H9 (cell line): ENCODE results near the gene ZNF283. TPM values are rescaled to one million over a fixed set of nuclear protein-coding genes. Genes with fewer than 3 reads are reported as not detected.
A peak's percentile ranks its signal among the peaks of the same experiment; 100 is the strongest.

ENCODE experiments used
- DNase-seq: peaks from one replicate; pipeline ENCODE4 v3.0.0-alpha.2; 2017
- H2AFZ ChIP-seq: one replicate; pipeline ENCODE4 v1.6.1; 2013; ENCODE audit warnings: mild to moderate bottlenecking, low read length, control low read depth, moderate library complexity
- H2AK5ac ChIP-seq: 2 replicates; pipeline ENCODE4 v1.6.1; 2013; ENCODE audit warnings: low read length, control low read depth, mixed read lengths; ENCODE audit not compliant: insufficient read length
- H2BK120ac ChIP-seq: one replicate; pipeline ENCODE4 v1.6.1; 2013; ENCODE audit warnings: low read depth, mild to moderate bottlenecking, low read length, control low read depth, inconsistent platforms; ENCODE audit not compliant: poor library complexity, severe bottlenecking
- H2BK12ac ChIP-seq: 2 replicates; pipeline ENCODE4 v1.6.1; 2013; ENCODE audit warnings: low read length, control low read depth, mixed read lengths, low read depth; ENCODE audit not compliant: insufficient read length
- H2BK15ac ChIP-seq: 2 replicates; pipeline ENCODE4 v1.6.1; 2013; ENCODE audit warnings: low read depth, low read length, control low read depth
- H2BK20ac ChIP-seq: one replicate; pipeline ENCODE4 v1.6.1; 2013; ENCODE audit warnings: low read depth, mild to moderate bottlenecking, low read length, control low read depth, inconsistent platforms; ENCODE audit not compliant: poor library complexity, severe bottlenecking
- H2BK5ac ChIP-seq: 2 replicates; pipeline ENCODE4 v1.6.1; 2013; ENCODE audit warnings: low read length, control low read depth, mixed read lengths; ENCODE audit not compliant: insufficient read length
- H3K14ac ChIP-seq: 2 replicates; pipeline ENCODE4 v1.6.1; 2013; ENCODE audit warnings: low read length, control low read depth; ENCODE audit not compliant: insufficient read depth
- H3K18ac ChIP-seq: 2 replicates; pipeline ENCODE4 v1.6.1; 2013; ENCODE audit warnings: low read depth, mild to moderate bottlenecking, mixed read lengths, low read length, control low read depth; ENCODE audit not compliant: insufficient read length
- H3K23ac ChIP-seq: 2 replicates; pipeline ENCODE4 v1.6.1; 2013; ENCODE audit warnings: low read length, control low read depth, mixed read lengths, low read depth; ENCODE audit not compliant: insufficient read length
- H3K23me2 ChIP-seq: 2 replicates; pipeline ENCODE4 v1.6.1; 2013; ENCODE audit warnings: low read depth, mild to moderate bottlenecking, mixed read lengths, low read length, control low read depth; ENCODE audit not compliant: insufficient read length, poor library complexity, severe bottlenecking
- H3K27ac ChIP-seq: 2 replicates; pipeline ENCODE4 v1.5.1; 2013; ENCODE audit warnings: low read length, control low read depth, mixed read lengths, low read depth; ENCODE audit not compliant: insufficient read length
- H3K27me3 ChIP-seq: 2 replicates; pipeline ENCODE4 v1.6.1; 2013; ENCODE audit warnings: low read length, control low read depth, inconsistent platforms; ENCODE audit not compliant: insufficient read depth
- H3K4ac ChIP-seq: 2 replicates; pipeline ENCODE4 v1.6.1; 2013; ENCODE audit warnings: low read depth, mild to moderate bottlenecking, control low read depth, inconsistent platforms, low read length, moderate library complexity
- H3K4me1 ChIP-seq: 2 replicates; pipeline ENCODE4 v1.6.1; 2013; ENCODE audit warnings: low read length, control low read depth, inconsistent platforms; ENCODE audit not compliant: insufficient read depth
- H3K4me2 ChIP-seq: 2 replicates; pipeline ENCODE4 v1.6.1; 2013; ENCODE audit warnings: low read length, control low read depth, mixed read lengths; ENCODE audit not compliant: insufficient read length, insufficient read depth
- H3K56ac ChIP-seq: 2 replicates; pipeline ENCODE4 v1.6.1; 2013; ENCODE audit warnings: low read depth, mild to moderate bottlenecking, mixed read lengths, low read length, control low read depth; ENCODE audit not compliant: insufficient read length
- H3K79me1 ChIP-seq: 2 replicates; pipeline ENCODE4 v1.6.1; 2013; ENCODE audit warnings: low read depth, mild to moderate bottlenecking, moderate library complexity, low read length, control low read depth, inconsistent platforms; ENCODE audit not compliant: insufficient read depth, poor library complexity, severe bottlenecking
- H3K79me2 ChIP-seq: 2 replicates; pipeline ENCODE4 v1.6.1; 2013; ENCODE audit warnings: low read length, control low read depth, inconsistent platforms; ENCODE audit not compliant: insufficient read depth
- H3K9ac ChIP-seq: 2 replicates; pipeline ENCODE4 v1.6.1; 2013; ENCODE audit warnings: low read length, control low read depth, mixed read lengths; ENCODE audit not compliant: insufficient read length; ENCODE audit errors: extremely low read depth
- H3K9me3 ChIP-seq: one replicate; pipeline ENCODE4 v1.6.1; 2013; ENCODE audit warnings: low read depth, low read length, inconsistent platforms; ENCODE audit not compliant: control insufficient read depth
- H3T11ph ChIP-seq: one replicate; pipeline ENCODE4 v1.6.1; 2013; ENCODE audit warnings: mild to moderate bottlenecking, low read length, control low read depth, inconsistent platforms
- H4K20me1 ChIP-seq: one replicate; pipeline ENCODE4 v1.6.1; 2013; ENCODE audit not compliant: control insufficient read depth, insufficient read length, insufficient read depth
- H4K5ac ChIP-seq: 2 replicates; pipeline ENCODE4 v1.6.1; 2013; ENCODE audit warnings: low read depth, mild to moderate bottlenecking, mixed read lengths, low read length, control low read depth; ENCODE audit not compliant: insufficient read length
- H4K8ac ChIP-seq: replicated peaks from 2 replicates; pipeline ENCODE4 v1.6.1; 2013; ENCODE audit warnings: low read length, control low read depth, mixed read lengths, low read depth; ENCODE audit not compliant: insufficient read length
- H4K91ac ChIP-seq: 2 replicates; pipeline ENCODE4 v1.6.1; 2013; ENCODE audit warnings: low read depth, mild to moderate bottlenecking, moderate library complexity, mixed read lengths, low read length, control low read depth; ENCODE audit not compliant: insufficient read length
- H3K27ac Mint-ChIP-seq, 3 experiments: 2 replicates in 2 of 3; 3 replicates in 1 of 3; pipeline ENCODE4 v1.8.0; 2020 to 2021; ENCODE audit warnings: mixed read lengths in 3 of 3, mild to moderate bottlenecking in 1 of 3, moderate library complexity in 1 of 3
- H3K27me3 Mint-ChIP-seq: 2 replicates; pipeline ENCODE4 v1.8.0; 2021; ENCODE audit warnings: low read depth, mild to moderate bottlenecking, moderate library complexity, mixed read lengths
- H3K36me3 Mint-ChIP-seq, 3 experiments: 2 replicates in 2 of 3; 3 replicates in 1 of 3; pipeline ENCODE4 v1.8.0; 2020 to 2021; ENCODE audit warnings: low read depth in 3 of 3, mixed read lengths in 3 of 3; ENCODE audit not compliant: insufficient read depth in 1 of 3
- H3K4me1 Mint-ChIP-seq, 2 experiments: 2 replicates each; pipeline ENCODE4 v1.8.0; 2020; ENCODE audit warnings: mixed read lengths in 2 of 2
- H3K4me3 Mint-ChIP-seq, 2 experiments: 2 replicates in 1 of 2; 3 replicates in 1 of 2; pipeline ENCODE4 v1.8.0; 2020 to 2021; ENCODE audit warnings: mild to moderate bottlenecking in 2 of 2, mixed read lengths in 2 of 2, moderate library complexity in 1 of 2
- H3K9me3 Mint-ChIP-seq, 2 experiments: 2 replicates in 1 of 2; 3 replicates in 1 of 2; pipeline ENCODE4 v1.8.0; 2020; ENCODE audit warnings: mild to moderate bottlenecking in 2 of 2, mixed read lengths in 2 of 2, moderate library complexity in 1 of 2
- WGBS: extraction: QIAGEN DNeasy Blood & Tissue Kit; methylation state at CpG from one replicate; pipeline ENCODE4 v1.1.7; 2013; ENCODE audit warnings: missing lambda C conversion rate, low lambda C conversion rate, mixed read lengths; ENCODE audit not compliant: insufficient read length; ENCODE audit errors: extremely low coverage; 5-methylcytosine and 5-hydroxymethylcytosine counted together
- total RNA-seq: library from RNA; stranded (reverse); gene quantifications from 2 replicates; pipeline ENCODE4 v1.2.1, GENCODE V29; 2021
- TF ChIP-seq, protein P1 (sequence below): fragments of 200-600 bp; sonication (generic); conservative IDR thresholded peaks from 3 replicates; pipeline ENCODE4 v1.8.0; 2021; ENCODE audit warnings: antibody characterized with exemption, mild to moderate bottlenecking

Gene ZNF283
- total RNA-seq, 1 experiment from 2014 or later: 10.4 TPM

DNA sequence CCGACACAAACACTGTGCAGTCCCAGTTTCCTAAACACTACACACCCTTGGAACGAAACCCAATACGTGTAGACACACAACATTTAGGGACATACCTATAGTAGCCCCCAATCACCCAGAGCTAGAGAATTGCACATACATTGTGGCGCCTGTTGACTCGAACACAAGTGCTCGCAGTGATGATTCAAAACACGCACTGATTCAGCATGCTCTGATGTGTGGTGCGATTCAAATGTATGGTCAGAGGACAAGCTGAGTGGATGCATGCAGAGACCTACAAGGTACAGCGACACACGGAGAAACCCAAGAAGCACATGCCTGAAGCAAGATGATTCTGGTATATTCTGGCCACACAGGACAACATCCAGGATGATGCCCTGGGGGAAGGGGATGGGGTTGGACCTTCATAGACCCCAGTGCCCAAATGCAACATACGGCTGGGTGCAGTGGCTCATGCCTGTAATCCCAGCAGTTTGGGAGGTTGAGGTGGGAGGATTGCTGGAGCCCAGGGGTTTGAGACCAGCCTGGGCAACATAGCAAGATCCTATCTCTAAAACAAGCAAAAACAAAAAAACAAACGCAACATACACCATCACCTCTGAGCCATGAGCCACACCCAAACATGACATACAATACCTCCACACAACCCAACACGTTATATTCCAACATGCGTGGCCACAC lies 45.4 kb upstream of the ZNF283 start:
- H3K79me1 ChIP-seq: no peaks in the 10 kb centered on the region
- no peaks in the 10 kb centered on the region for H3K9me3 ChIP-seq
- Mint-ChIP-seq H3K36me3 (no peaks in the 10 kb centered on the region; a peak in 1 of 7 replicates), H3K4me1 (peaks cover 28 to 37% of the 10 kb centered on the region in 2 experiments), H3K4me3 (peak overlapping the region in 1 of 2 experiments; percentile 15; a peak in 2 of 5 replicates), H3K9me3 (no peaks in the 10 kb centered on the region; a peak in 1 of 5 replicates), H3K27me3 (peaks cover 25% of the 10 kb centered on the region), H3K27ac (no peak overlapping the region)
- no peak overlapping the region for H3K27ac ChIP-seq
- H2BK120ac ChIP-seq: no peak overlapping the region
- H2BK15ac ChIP-seq: no peak overlapping the region
- H3K27me3 ChIP-seq: no peaks in the 10 kb centered on the region
- no peak overlapping the region for H4K5ac ChIP-seq
- no peak overlapping the region for H2BK12ac ChIP-seq
- no peak overlapping the region for H3K4ac ChIP-seq
- H3K23me2 ChIP-seq: no peaks in the 10 kb centered on the region
- no peak overlapping the region for H3K14ac ChIP-seq
- H3K9ac ChIP-seq: no peak overlapping the region
- DNase-seq: no peak
- H3K4me1 ChIP-seq: peaks cover 4% of the 10 kb centered on the region; the same call in 1 of the 2 replicates
- no peak overlapping the region for H3K4me2 ChIP-seq
- no peak overlapping the region for H4K8ac ChIP-seq
- no peak overlapping the region for H3K56ac ChIP-seq
- no peak overlapping the region for H2AK5ac ChIP-seq
- no peak overlapping the region for H2BK5ac ChIP-seq
- no peak overlapping the region for H2AFZ ChIP-seq
- H3K23ac ChIP-seq: no peak overlapping the region
- TF ChIP-seq, protein P1, sequence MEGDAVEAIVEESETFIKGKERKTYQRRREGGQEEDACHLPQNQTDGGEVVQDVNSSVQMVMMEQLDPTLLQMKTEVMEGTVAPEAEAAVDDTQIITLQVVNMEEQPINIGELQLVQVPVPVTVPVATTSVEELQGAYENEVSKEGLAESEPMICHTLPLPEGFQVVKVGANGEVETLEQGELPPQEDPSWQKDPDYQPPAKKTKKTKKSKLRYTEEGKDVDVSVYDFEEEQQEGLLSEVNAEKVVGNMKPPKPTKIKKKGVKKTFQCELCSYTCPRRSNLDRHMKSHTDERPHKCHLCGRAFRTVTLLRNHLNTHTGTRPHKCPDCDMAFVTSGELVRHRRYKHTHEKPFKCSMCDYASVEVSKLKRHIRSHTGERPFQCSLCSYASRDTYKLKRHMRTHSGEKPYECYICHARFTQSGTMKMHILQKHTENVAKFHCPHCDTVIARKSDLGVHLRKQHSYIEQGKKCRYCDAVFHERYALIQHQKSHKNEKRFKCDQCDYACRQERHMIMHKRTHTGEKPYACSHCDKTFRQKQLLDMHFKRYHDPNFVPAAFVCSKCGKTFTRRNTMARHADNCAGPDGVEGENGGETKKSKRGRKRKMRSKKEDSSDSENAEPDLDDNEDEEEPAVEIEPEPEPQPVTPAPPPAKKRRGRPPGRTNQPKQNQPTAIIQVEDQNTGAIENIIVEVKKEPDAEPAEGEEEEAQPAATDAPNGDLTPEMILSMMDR: no peak
- no CpG with 5 or more reads among the region's 14 CpGs for WGBS
- no peaks in the 10 kb centered on the region for H4K20me1 ChIP-seq
- no peak overlapping the region for H3K18ac ChIP-seq
- no peak overlapping the region for H2BK20ac ChIP-seq
- H3T11ph ChIP-seq: no peak overlapping the region
- H3K79me2 ChIP-seq: no peaks in the 10 kb centered on the region
- no peak overlapping the region for H4K91ac ChIP-seq
